NCI-H82 treated with DMSO at 0.1 percent for 48 hours (cell line): ENCODE results near the gene LENG8.
"Not testable (repeated sequence)": the region's sequence is repeated elsewhere in the genome, so short reads cannot be mapped to it uniquely, and the experiment has no call there.

Experiments
- DNase-seq: peaks from one replicate; lab custom pipeline; 2025; ENCODE audit not compliant: unreplicated experiment; lab: John Stamatoyannopoulos, UW

Gene LENG8

GRCh38 chr19:54460230-54461005, 11.4 kb downstream of the LENG8 start:
- DNase-seq, result no peak

- DNase-seq, result no peak
Measured at GRCh38 chr19:54461210-54461609, 12.2 kb downstream of the LENG8 start.

- no peak for DNase-seq
Measured at GRCh38 chr19:54461613-54462012, 12.6 kb downstream of the LENG8 start.

- no peak for DNase-seq
Measured at GRCh38 chr19:54462047-54462654, 13.2 kb downstream of the LENG8 start.

GRCh38 chr19:54462655-54463530, 13.9 kb downstream of the LENG8 start:
- peak; percentile 1 for DNase-seq

GRCh38 chr19:54463531-54464043, 14.6 kb downstream of the LENG8 start, which contains the start of gene LENG9:
TSS of gene LENG9 (minus strand) at chr19:54463778. CDS start at chr19:54463526, 252 bp downstream.
- DNase-seq, result peak; percentile 85

GRCh38 chr19:54464044-54464629, 15.1 kb downstream of the LENG8 start:
- DNase-seq, result peak; percentile 77

- peak; percentile 67 for DNase-seq
Measured at GRCh38 chr19:54464630-54465425, 15.8 kb downstream of the LENG8 start.

- no peak for DNase-seq
Measured at GRCh38 chr19:54465426-54466109, 16.6 kb downstream of the LENG8 start.

GRCh38 chr19:54466110-54466480, 17.1 kb downstream of the LENG8 start:
- not testable (repeated sequence) for DNase-seq

GRCh38 chr19:54469496-54469934, 20.5 kb downstream of the LENG8 start:
- no peak for DNase-seq

- DNase-seq, result no peak
Measured at GRCh38 chr19:54470276-54470887, 21.4 kb downstream of the LENG8 start.

GRCh38 chr19:54470991-54471782, 22.2 kb downstream of the LENG8 start:
- DNase-seq, result no peak

GRCh38 chr19:54473071-54473891, 24.3 kb downstream of the LENG8 start, which contains the start of gene CDC42EP5:
TSS of gene CDC42EP5 (minus strand) at chr19:54473296. CDS start at chr19:54465547, 7,749 bp downstream.
- DNase-seq, result no peak

GRCh38 chr19:54473892-54474372, 24.9 kb downstream of the LENG8 start:
- no peak for DNase-seq

GRCh38 chr19:54475706-54476105, 26.7 kb downstream of the LENG8 start:
- DNase-seq, result no peak

- peak; percentile 1 for DNase-seq
Measured at GRCh38 chr19:54477650-54478049, 28.7 kb downstream of the LENG8 start.
